OCI-LY3 (cell line): ENCODE measurements around the gene MARVELD3.

Experiments
- CTCF ChIP-seq: fragments of 200-600, 300-600 bp; sonication (generic); IDR thresholded peaks from 2 replicates; pipeline ENCODE4 v1.5.1; 2014; ENCODE audit warnings: antibody characterized with exemption, low read length, low read depth
- EZH2phosphoT487 ChIP-seq: fragments of 200-600 bp; shearing (Covaris generic); IDR thresholded peaks from 2 replicates; pipeline ENCODE4 v1.6.1; 2018; ENCODE audit warnings: antibody characterized with exemption, mixed run types, low read depth

GRCh38 chr16:71593048-71593999, 32.7 kb upstream of the MARVELD3 start:
- no peak for TF ChIP-seq CTCF
- TF ChIP-seq EZH2phosphoT487: no peak
